ENCODE results near the gene EPB41L2. TPM values are rescaled to one million over a fixed set of nuclear protein-coding genes. Genes with fewer than 3 reads are reported as not detected.
A peak's percentile ranks its signal among the peaks of the same experiment; 100 is the strongest.

Gene EPB41L2
- total and polyA plus RNA-seq, 2 experiments from 2014 or later: 27.4 to 35.8 TPM

DNA sequence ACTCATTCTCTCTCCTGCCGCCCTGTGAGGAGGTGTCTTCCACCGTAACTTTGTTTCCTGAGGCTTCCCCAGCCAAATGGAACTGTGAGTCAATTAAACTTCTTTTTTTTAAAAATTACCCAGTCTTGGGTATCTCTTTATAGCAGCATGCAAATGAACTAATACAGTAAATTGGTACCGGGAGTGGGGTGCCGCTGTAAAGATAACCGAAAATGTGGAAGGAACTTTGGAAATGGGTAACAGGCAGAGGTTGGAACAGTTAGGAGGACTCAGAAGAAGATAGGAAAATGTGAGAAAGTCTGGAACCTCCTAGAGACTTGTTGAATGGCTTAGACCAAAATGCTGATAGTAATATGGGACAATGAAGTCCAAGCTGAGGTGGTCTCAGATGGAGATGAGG lies 55.8 kb downstream of the EPB41L2 start:
- no peaks in the 10 kb centered on the region for H3K36me3 ChIP-seq (replicated peaks; ENCODE audit: insufficient read depth, low read depth)
- H3K4me2 ChIP-seq: no peak overlapping the region
- peaks cover 36% of the 10 kb centered on the region for H3K4me1 ChIP-seq (ENCODE audit: insufficient read depth)
- no peaks in the 10 kb centered on the region for H3K9me2 ChIP-seq (replicated peaks; ENCODE audit: insufficient read depth)
- TF ChIP-seq EZH2 (IDR thresholded peaks at IDR 0.05; ENCODE audit: borderline replicate concordance): no peak
- TF ChIP-seq EZH2phosphoT487 (IDR thresholded peaks at IDR 0.05; ENCODE audit: low read depth, severe bottlenecking, unreplicated experiment): no peak
- TF ChIP-seq, protein P1, sequence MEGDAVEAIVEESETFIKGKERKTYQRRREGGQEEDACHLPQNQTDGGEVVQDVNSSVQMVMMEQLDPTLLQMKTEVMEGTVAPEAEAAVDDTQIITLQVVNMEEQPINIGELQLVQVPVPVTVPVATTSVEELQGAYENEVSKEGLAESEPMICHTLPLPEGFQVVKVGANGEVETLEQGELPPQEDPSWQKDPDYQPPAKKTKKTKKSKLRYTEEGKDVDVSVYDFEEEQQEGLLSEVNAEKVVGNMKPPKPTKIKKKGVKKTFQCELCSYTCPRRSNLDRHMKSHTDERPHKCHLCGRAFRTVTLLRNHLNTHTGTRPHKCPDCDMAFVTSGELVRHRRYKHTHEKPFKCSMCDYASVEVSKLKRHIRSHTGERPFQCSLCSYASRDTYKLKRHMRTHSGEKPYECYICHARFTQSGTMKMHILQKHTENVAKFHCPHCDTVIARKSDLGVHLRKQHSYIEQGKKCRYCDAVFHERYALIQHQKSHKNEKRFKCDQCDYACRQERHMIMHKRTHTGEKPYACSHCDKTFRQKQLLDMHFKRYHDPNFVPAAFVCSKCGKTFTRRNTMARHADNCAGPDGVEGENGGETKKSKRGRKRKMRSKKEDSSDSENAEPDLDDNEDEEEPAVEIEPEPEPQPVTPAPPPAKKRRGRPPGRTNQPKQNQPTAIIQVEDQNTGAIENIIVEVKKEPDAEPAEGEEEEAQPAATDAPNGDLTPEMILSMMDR (IDR thresholded peaks at IDR 0.05; ENCODE audit: poor library complexity): no peak
- H3K27me3 ChIP-seq: no peaks in the 10 kb centered on the region
- no peak overlapping the region for H3K4me3 ChIP-seq
- WGBS (ENCODE audit: low lambda C conversion rate, missing lambda C conversion rate): 98% methylated on average over 5 of the region's 5 CpGs
- H4K20me1 ChIP-seq (ENCODE audit: insufficient read depth, poor library complexity, severe bottlenecking): no peaks in the 10 kb centered on the region
- no peak overlapping the region for H2AFZ ChIP-seq
- peaks cover 12% of the 10 kb centered on the region for H3K9me3 ChIP-seq (ENCODE audit: low read depth)
- no peak for DNase-seq (ENCODE audit: low spot score)
- H3K27ac ChIP-seq: no peak overlapping the region
- H3K79me2 ChIP-seq: peaks cover 77% of the 10 kb centered on the region

DNA sequence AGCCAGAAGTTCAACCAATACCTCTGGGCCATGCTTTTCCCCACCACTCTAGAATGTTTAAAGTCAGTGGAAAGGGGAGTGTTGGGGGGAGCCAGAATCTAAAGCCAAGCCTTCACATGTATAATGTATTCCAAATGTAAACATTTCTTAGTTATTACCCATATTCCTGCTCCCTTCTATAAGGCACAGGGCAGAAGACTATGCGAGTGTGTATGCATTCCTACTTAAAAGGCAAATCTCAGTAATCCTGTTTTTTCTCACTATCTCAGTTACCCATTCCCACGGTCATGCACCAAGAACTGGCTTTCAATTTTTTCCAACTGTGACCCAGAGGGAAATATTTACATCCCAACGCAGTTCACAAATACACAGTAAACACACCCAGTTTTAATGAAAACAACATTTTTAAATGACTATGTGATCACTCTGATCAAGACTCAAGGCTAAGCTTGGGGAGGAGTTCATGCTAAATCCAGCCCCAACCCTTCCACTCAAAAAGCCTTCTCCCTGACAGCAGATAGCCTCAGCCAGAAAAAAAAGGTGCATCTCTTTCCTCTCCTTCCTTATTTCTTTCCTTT lies 57.5 kb downstream of the EPB41L2 start:
- H2AFZ ChIP-seq: no peak overlapping the region
- H3K27ac ChIP-seq: peak overlapping the region; percentile 22
- H3K9me3 ChIP-seq (ENCODE audit: low read depth): peaks cover 12% of the 10 kb centered on the region
- peaks cover 54% of the 10 kb centered on the region for H3K4me1 ChIP-seq (ENCODE audit: insufficient read depth)
- no peaks in the 10 kb centered on the region for H3K9me2 ChIP-seq (replicated peaks; ENCODE audit: insufficient read depth)
- DNase-seq (ENCODE audit: low spot score): no peak
- 46% methylated on average over 3 of the region's 3 CpGs for WGBS (ENCODE audit: low lambda C conversion rate, missing lambda C conversion rate)
- H4K20me1 ChIP-seq (ENCODE audit: insufficient read depth, poor library complexity, severe bottlenecking): no peaks in the 10 kb centered on the region
- TF ChIP-seq EZH2phosphoT487 (IDR thresholded peaks at IDR 0.05; ENCODE audit: low read depth, severe bottlenecking, unreplicated experiment): no peak
- TF ChIP-seq, protein P1 (IDR thresholded peaks at IDR 0.05; ENCODE audit: poor library complexity): no peak
- TF ChIP-seq EZH2 (IDR thresholded peaks at IDR 0.05; ENCODE audit: borderline replicate concordance): no peak
- H3K4me3 ChIP-seq: no peak overlapping the region
- H3K27me3 ChIP-seq: no peaks in the 10 kb centered on the region
- peaks cover 76% of the 10 kb centered on the region for H3K79me2 ChIP-seq
- no peak overlapping the region for H3K4me2 ChIP-seq
- H3K36me3 ChIP-seq (replicated peaks; ENCODE audit: insufficient read depth, low read depth): no peaks in the 10 kb centered on the region

DNA sequence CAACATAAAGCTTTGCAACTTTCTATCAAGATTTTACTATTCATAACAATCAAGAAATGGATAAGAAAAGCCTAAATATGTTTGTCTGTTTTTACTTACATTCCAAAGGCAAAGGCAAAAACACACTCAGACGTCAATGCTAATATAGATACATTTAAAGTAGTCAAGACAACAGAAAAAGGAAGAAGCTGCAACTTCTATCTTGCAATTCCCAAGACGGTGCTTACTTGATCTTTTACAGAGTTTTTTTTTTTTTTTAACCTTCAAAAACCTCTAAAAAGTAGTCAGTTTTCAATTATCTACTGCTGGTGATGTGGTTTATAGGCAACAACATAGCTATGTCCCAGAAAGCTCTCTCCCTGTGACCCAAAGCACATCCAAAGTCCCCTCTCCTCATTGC lies 58.1 kb downstream of the EPB41L2 start:
- WGBS (ENCODE audit: low lambda C conversion rate, missing lambda C conversion rate): 41% methylated on average over 2 of the region's 2 CpGs

More for the DNA sequence above, 58.1 kb downstream of the EPB41L2 start:
- no peak overlapping the region for H3K4me3 ChIP-seq
- H3K27ac ChIP-seq: peak overlapping the region; percentile 5
- H3K27me3 ChIP-seq: no peaks in the 10 kb centered on the region
- no peaks in the 10 kb centered on the region for H4K20me1 ChIP-seq (ENCODE audit: insufficient read depth, poor library complexity, severe bottlenecking)
- H3K9me3 ChIP-seq (ENCODE audit: low read depth): peaks cover 12% of the 10 kb centered on the region
- no peaks in the 10 kb centered on the region for H3K9me2 ChIP-seq (replicated peaks; ENCODE audit: insufficient read depth)
- no peak overlapping the region for H2AFZ ChIP-seq
- peaks cover 77% of the 10 kb centered on the region for H3K79me2 ChIP-seq
- H3K36me3 ChIP-seq (replicated peaks; ENCODE audit: insufficient read depth, low read depth): no peaks in the 10 kb centered on the region
- no peak overlapping the region for H3K4me2 ChIP-seq
- DNase-seq (ENCODE audit: low spot score): no peak
- TF ChIP-seq EZH2phosphoT487 (IDR thresholded peaks at IDR 0.05; ENCODE audit: low read depth, severe bottlenecking, unreplicated experiment) (no peak), EZH2 (IDR thresholded peaks at IDR 0.05; ENCODE audit: borderline replicate concordance) (no peak)
- TF ChIP-seq, protein P1 (IDR thresholded peaks at IDR 0.05; ENCODE audit: poor library complexity): no peak
- H3K4me1 ChIP-seq (ENCODE audit: insufficient read depth): peaks cover 60% of the 10 kb centered on the region
